HG03342 (cell line): Measurements from ENCODE around the gene PRTFDC1.
"Not testable (repeated sequence)": the region's sequence is repeated elsewhere in the genome, so short reads cannot be mapped to it uniquely, and the experiment has no call there.

ENCODE experiments used
- ATAC-seq: cut with Tn5 transposase; IDR thresholded peaks from one replicate; pipeline ENCODE4 v1.9.1; 2021; ENCODE audit warnings: mild to moderate bottlenecking, moderate library complexity; ENCODE audit not compliant: unreplicated experiment

The PRTFDC1 gene

GRCh38 chr10:24935504-24936292 is 16.7 kb downstream of the PRTFDC1 start:
- no peak for ATAC-seq

GRCh38 chr10:24931236-24931635 is 21.2 kb downstream of the PRTFDC1 start:
- ATAC-seq = no peak

GRCh38 chr10:24930427-24930826 is 22.0 kb downstream of the PRTFDC1 start:
- ATAC-seq = peak; percentile 80

GRCh38 chr10:24929904-24930303 is 22.5 kb downstream of the PRTFDC1 start:
- no peak for ATAC-seq

GRCh38 chr10:24929056-24929544 is 23.3 kb downstream of the PRTFDC1 start:
- no peak for ATAC-seq

- no peak for ATAC-seq
Observed at GRCh38 chr10:24928163-24928562, 24.2 kb downstream of the PRTFDC1 start.

- ATAC-seq = no peak
Observed at GRCh38 chr10:24926557-24926956, 25.8 kb downstream of the PRTFDC1 start.

GRCh38 chr10:24925799-24926198 is 26.6 kb downstream of the PRTFDC1 start:
- ATAC-seq = no peak

GRCh38 chr10:24924483-24924882 is 27.9 kb downstream of the PRTFDC1 start:
- not testable (repeated sequence) for ATAC-seq

- ATAC-seq = not testable (repeated sequence)
Observed at GRCh38 chr10:24922222-24922868, 30.1 kb downstream of the PRTFDC1 start.

GRCh38 chr10:24920907-24921881 is 31.2 kb downstream of the PRTFDC1 start:
- ATAC-seq = peak; percentile 97

GRCh38 chr10:24920192-24920591 is 32.2 kb downstream of the PRTFDC1 start:
- not testable (repeated sequence) for ATAC-seq

- not testable (repeated sequence) for ATAC-seq
Observed at GRCh38 chr10:24919629-24920028, 32.8 kb downstream of the PRTFDC1 start.

GRCh38 chr10:24917979-24918378 is 34.4 kb downstream of the PRTFDC1 start:
- ATAC-seq = no peak

GRCh38 chr10:24917493-24917892 is 34.9 kb downstream of the PRTFDC1 start:
- no peak for ATAC-seq

GRCh38 chr10:24916365-24916764 is 36.0 kb downstream of the PRTFDC1 start:
- ATAC-seq = no peak

GRCh38 chr10:24915304-24915703 is 37.1 kb downstream of the PRTFDC1 start:
- no peak for ATAC-seq

- no peak for ATAC-seq
Observed at GRCh38 chr10:24914148-24914547, 38.3 kb downstream of the PRTFDC1 start.

- no peak for ATAC-seq
Observed at GRCh38 chr10:24912215-24912614, 40.2 kb downstream of the PRTFDC1 start.

GRCh38 chr10:24911029-24911428 is 41.4 kb downstream of the PRTFDC1 start:
- no peak for ATAC-seq

- ATAC-seq = no peak
Observed at GRCh38 chr10:24910574-24910973, 41.8 kb downstream of the PRTFDC1 start.
